SU-DHL-6 (cell line): Measurements from ENCODE around the gene WSB2.

Experiments used
- H2AFZ ChIP-seq: fragments of 200-600 bp; sonication (generic); 2 replicates; pipeline ENCODE4 v1.6.1; 2014; ENCODE audit warnings: low read depth, mild to moderate bottlenecking, moderate library complexity, mixed read lengths, antibody characterized with exemption, low read length; ENCODE audit not compliant: severe bottlenecking
- H3F3A ChIP-seq: fragments of 200-600 bp; shearing (Covaris generic); 2 replicates; pipeline ENCODE4 v1.6.0; 2016; ENCODE audit warnings: antibody characterized with exemption, mild to moderate bottlenecking; ENCODE audit not compliant: insufficient read depth
- H3K27ac ChIP-seq: fragments of 200-600 bp; sonication (generic); 2 replicates; pipeline ENCODE4 v1.5.1; 2016; ENCODE audit warnings: low read depth, mild to moderate bottlenecking, low read length, moderate library complexity, mixed read lengths
- H3K27me3 ChIP-seq: fragments of 200-600 bp; sonication (generic), shearing (Covaris generic); 2 replicates; pipeline ENCODE4 v1.6.0; 2014; ENCODE audit warnings: mild to moderate bottlenecking, low read length
- H3K36me3 ChIP-seq: fragments of 200-600 bp; sonication (generic); 2 replicates; pipeline ENCODE4 v1.6.1; 2014; ENCODE audit warnings: mild to moderate bottlenecking, low read length, mixed read lengths
- H3K4me2 ChIP-seq: fragments of 300-600, 200-600 bp; shearing (Covaris generic), sonication (generic); 2 replicates; pipeline ENCODE4 v1.6.0; 2014; ENCODE audit warnings: low read length, low read depth, mild to moderate bottlenecking; ENCODE audit not compliant: poor library complexity, severe bottlenecking
- H3K4me3 ChIP-seq: fragments of 200-600 bp; sonication (generic); 2 replicates; pipeline ENCODE4 v1.5.1; 2014; ENCODE audit warnings: antibody characterized with exemption, low read length, mild to moderate bottlenecking, mixed read lengths; ENCODE audit not compliant: insufficient read depth, poor library complexity, severe bottlenecking
- H3K79me2 ChIP-seq: fragments of 200-600 bp; sonication (generic); 2 replicates; pipeline ENCODE4 v1.6.1; 2014; ENCODE audit warnings: mild to moderate bottlenecking, low read length, moderate library complexity; ENCODE audit not compliant: insufficient read depth
- H3K9ac ChIP-seq: fragments of 200-600 bp; sonication (generic); 2 replicates; pipeline ENCODE4 v1.7.0; 2014; ENCODE audit warnings: mild to moderate bottlenecking, low read length
- H3K9me2 ChIP-seq: fragments of 200-600 bp; sonication (generic); replicated peaks from 2 replicates; pipeline ENCODE4 v1.6.1; 2014; ENCODE audit warnings: low read length; ENCODE audit not compliant: insufficient read depth
- H3K9me3 ChIP-seq: fragments of 200-600 bp; sonication (generic); 2 replicates; pipeline ENCODE4 v1.6.1; 2014; ENCODE audit warnings: low read length, mixed read lengths; ENCODE audit not compliant: insufficient read depth
- H4K20me1 ChIP-seq: fragments of 200-600 bp; sonication (generic); 2 replicates; pipeline ENCODE4 v1.6.1; 2014; ENCODE audit warnings: low read depth, mild to moderate bottlenecking, antibody characterized with exemption, low read length, moderate library complexity, mixed read lengths
- CTCF ChIP-seq: fragments of 200-600 bp; sonication (generic); IDR thresholded peaks from one replicate; pipeline ENCODE4 v1.5.1; 2017; ENCODE audit warnings: antibody characterized with exemption, mild to moderate bottlenecking, low read length, moderate library complexity; ENCODE audit not compliant: insufficient read depth, poor library complexity, severe bottlenecking
- EZH2phosphoT487 ChIP-seq: fragments of 200-600 bp; sonication (generic), shearing (Covaris generic); conservative IDR thresholded peaks from 2 replicates; pipeline ENCODE4 v1.6.1; 2018; ENCODE audit warnings: mild to moderate bottlenecking, antibody characterized with exemption, low read length, moderate library complexity, mixed read lengths

Gene WSB2

GRCh38 chr12:118034429-118035189 lies 26.4 kb downstream of the WSB2 start:
- Histone ChIP-seq H3K27ac (no peak overlapping the region), H3K9ac (no peak overlapping the region), H3K36me3 (peaks cover 22% of the 10 kb centered on the region; the same call in 1 of the 2 replicates), H3K4me2 (no peak overlapping the region), H3K27me3 (no peaks in the 10 kb centered on the region), H4K20me1 (no peaks in the 10 kb centered on the region), H2AFZ (no peak overlapping the region), H3F3A (no peaks in the 10 kb centered on the region), H3K4me3 (no peak overlapping the region), H3K9me3 (no peaks in the 10 kb centered on the region), H3K9me2 (no peaks in the 10 kb centered on the region), H3K79me2 (no peaks in the 10 kb centered on the region)
- TF ChIP-seq EZH2phosphoT487 (no peak), CTCF (no peak)

- H3K9ac ChIP-seq: no peak overlapping the region
- H3K4me3 ChIP-seq: no peak overlapping the region
- H2AFZ ChIP-seq: no peak overlapping the region
- H3F3A ChIP-seq: no peaks in the 10 kb centered on the region
- no peaks in the 10 kb centered on the region for H3K79me2 ChIP-seq
- no peaks in the 10 kb centered on the region for H3K9me2 ChIP-seq
- H4K20me1 ChIP-seq: no peaks in the 10 kb centered on the region
- H3K36me3 ChIP-seq: peaks cover 22% of the 10 kb centered on the region; the same call in 1 of the 2 replicates
- H3K4me2 ChIP-seq: no peak overlapping the region
- no peaks in the 10 kb centered on the region for H3K27me3 ChIP-seq
- no peak overlapping the region for H3K27ac ChIP-seq
- TF ChIP-seq CTCF (no peak), EZH2phosphoT487 (no peak)
- no peaks in the 10 kb centered on the region for H3K9me3 ChIP-seq
Measured at GRCh38 chr12:118033902-118034301, 27.1 kb downstream of the WSB2 start.

GRCh38 chr12:118033323-118033722 lies 27.7 kb downstream of the WSB2 start:
- no peaks in the 10 kb centered on the region for H4K20me1 ChIP-seq
- H3F3A ChIP-seq: no peaks in the 10 kb centered on the region
- H3K4me3 ChIP-seq: no peak overlapping the region
- no peak overlapping the region for H3K9ac ChIP-seq
- no peak overlapping the region for H2AFZ ChIP-seq
- no peaks in the 10 kb centered on the region for H3K27me3 ChIP-seq
- no peak for TF ChIP-seq CTCF
- no peak overlapping the region for H3K4me2 ChIP-seq
- no peak overlapping the region for H3K27ac ChIP-seq
- no peaks in the 10 kb centered on the region for H3K9me3 ChIP-seq
- peaks cover 22% of the 10 kb centered on the region; the same call in 1 of the 2 replicates for H3K36me3 ChIP-seq
- H3K79me2 ChIP-seq: no peaks in the 10 kb centered on the region
- no peaks in the 10 kb centered on the region for H3K9me2 ChIP-seq
